Fibroblast of the aortic adventitia (primary cell): ENCODE data around the gene ERGIC1. TPM values are rescaled to one million over a fixed set of nuclear protein-coding genes. Genes with fewer than 3 reads are reported as not detected.
A peak's percentile ranks its signal among the peaks of the same experiment; 100 is the strongest.
"Not testable (repeated sequence)": the region's sequence is repeated elsewhere in the genome, so short reads cannot be mapped to it uniquely, and the experiment has no call there.

Source experiments
- DNase-seq: peaks from one replicate; pipeline ENCODE4 v3.0.0-alpha.2; 2010; ENCODE audit warnings: low read depth
- H3K4me3 ChIP-seq: 2 replicates; pipeline ENCODE4 v1.5.1; 2011; ENCODE audit warnings: low read depth, mild to moderate bottlenecking, control low read depth, low read length, moderate library complexity
- CTCF ChIP-seq: IDR thresholded peaks from 2 replicates; pipeline ENCODE4 v1.5.1; 2011; ENCODE audit warnings: mild to moderate bottlenecking, low read length, control low read depth, inconsistent platforms; ENCODE audit not compliant: insufficient read depth
- total RNA-seq: library from RNA; depleted of rRNA; stranded (reverse); fragments of >200 nt; gene quantifications from 2 replicates; pipeline ENCODE4 v1.2.3, GENCODE V29; 2012; ENCODE audit warnings: low replicate concordance

Gene ERGIC1
- total RNA-seq, result 21.7 and 193 TPM in 2 replicates

- H3K4me3 ChIP-seq, result peak within 1 kb of the TSS; percentile 91
- peak; percentile 74 for DNase-seq
- TF ChIP-seq CTCF, result no peak
Observed at GRCh38 chr5:172833686-172834414, at the start of gene ERGIC1. TSS of gene ERGIC1 (plus strand) at chr5:172834251. CDS start at chr5:172834414, 163 bp downstream.

- H3K4me3 ChIP-seq, result no peak overlapping the region
- DNase-seq, result no peak
- no peak for TF ChIP-seq CTCF
Observed at GRCh38 chr5:172785429-172786088, 48.5 kb upstream of the ERGIC1 start.

GRCh38 chr5:172786736-172787462 is 47.2 kb upstream of the ERGIC1 start:
- DNase-seq, result no peak
- no peak overlapping the region for H3K4me3 ChIP-seq
- no peak for TF ChIP-seq CTCF

- H3K4me3 ChIP-seq, DNase-seq: not testable (repeated sequence)
Observed at GRCh38 chr5:172787538-172787937, 46.5 kb upstream of the ERGIC1 start.

- no peak for TF ChIP-seq CTCF
- peak; percentile 63 for DNase-seq
- H3K4me3 ChIP-seq, result no peak overlapping the region
Observed at GRCh38 chr5:172788771-172789686, 45.0 kb upstream of the ERGIC1 start.

- no peak for TF ChIP-seq CTCF
- no peak for DNase-seq
- no peak overlapping the region for H3K4me3 ChIP-seq
Observed at GRCh38 chr5:172789687-172790495, 44.2 kb upstream of the ERGIC1 start.
